ENCODE measurements around the gene ANKRD13C.
A peak's percentile ranks its signal among the peaks of the same experiment; 100 is the strongest.

GRCh38 chr1:70324683-70325082 lies 29.8 kb downstream of the ANKRD13C start:
- TF ChIP-seq CTCF (conservative IDR thresholded peaks at IDR 0.05): peak; percentile 56
- TF ChIP-seq ZFX (IDR thresholded peaks at IDR 0.05): no peak

Measured in C4-2B (cell line).